ENCODE results near the gene ZNF614.

The ZNF614 gene

GRCh38 chr19:52065399-52065798 lies 37.2 kb upstream of the ZNF614 start:
- no peak for TF ChIP-seq FOXP2 (optimal IDR thresholded peaks at IDR 0.05; ENCODE audit: borderline replicate concordance, extremely low read depth, extremely low read length, insufficient read depth)
- no peak for TF ChIP-seq POLR2AphosphoS5 (IDR thresholded peaks at IDR 0.05; ENCODE audit: low read depth, low read length)
- TF ChIP-seq TAF1 (IDR thresholded peaks at IDR 0.05; ENCODE audit: borderline replicate concordance, insufficient read depth, low read length) = no peak
- no peak for TF ChIP-seq SIN3A (IDR thresholded peaks at IDR 0.05; ENCODE audit: borderline replicate concordance, insufficient read depth, low read length)
- no peak for TF ChIP-seq REST (IDR thresholded peaks at IDR 0.05; ENCODE audit: insufficient read depth in 1 of 2, low read depth in 2 of 2, low read length in 2 of 2)

- TF ChIP-seq REST (IDR thresholded peaks at IDR 0.05; ENCODE audit: insufficient read depth in 1 of 2, low read depth in 2 of 2, low read length in 2 of 2) (no peak), TAF1 (IDR thresholded peaks at IDR 0.05; ENCODE audit: borderline replicate concordance, insufficient read depth, low read length) (peak; percentile 56; the same call in 1 of the 2 replicates)
Observed at GRCh38 chr19:52048555-52049501, 20.6 kb upstream of the ZNF614 start, which contains the start of gene ZNF432. ZNF432 (minus strand) TSS chr19:52048838; CDS start chr19:52046868, 1,970 bp downstream.

- TF ChIP-seq POLR2AphosphoS5 (IDR thresholded peaks at IDR 0.05; ENCODE audit: low read depth, low read length) (no peak), FOXP2 (optimal IDR thresholded peaks at IDR 0.05; ENCODE audit: borderline replicate concordance, extremely low read depth, extremely low read length, insufficient read depth) (no peak), TAF1 (IDR thresholded peaks at IDR 0.05; ENCODE audit: borderline replicate concordance, insufficient read depth, low read length) (no peak), SIN3A (IDR thresholded peaks at IDR 0.05; ENCODE audit: borderline replicate concordance, insufficient read depth, low read length) (no peak), REST (IDR thresholded peaks at IDR 0.05; ENCODE audit: insufficient read depth in 1 of 2, low read depth in 2 of 2, low read length in 2 of 2) (no peak)
Observed at GRCh38 chr19:52039169-52039568, 11.0 kb upstream of the ZNF614 start.

GRCh38 chr19:52034051-52034728 lies 6.0 kb upstream of the ZNF614 start:
- TF ChIP-seq REST (IDR thresholded peaks at IDR 0.05; ENCODE audit: insufficient read depth in 1 of 2, low read depth in 2 of 2, low read length in 2 of 2) (no peak), FOXP2 (optimal IDR thresholded peaks at IDR 0.05; ENCODE audit: borderline replicate concordance, extremely low read depth, extremely low read length, insufficient read depth) (no peak), POLR2AphosphoS5 (IDR thresholded peaks at IDR 0.05; ENCODE audit: low read depth, low read length) (no peak), TAF1 (IDR thresholded peaks at IDR 0.05; ENCODE audit: borderline replicate concordance, insufficient read depth, low read length) (no peak), SIN3A (IDR thresholded peaks at IDR 0.05; ENCODE audit: borderline replicate concordance, insufficient read depth, low read length) (no peak)

Measured in PFSK-1 (cell line).